Stimulated activated naive B cell treated with anti-CD40 and anti-IgM and Interleukin-4, amounts not matched to agents 10 μg/mL and 1 μg/mL and 100 μg/mL, for 72 hours (primary cell): Measurements from ENCODE around the gene TMC3.

Source experiments
- ATAC-seq, 2 donors: fragments of 150-1000 bp; cut with Tn5 transposase; replicated peaks; 2 replicates each; pipeline ENCODE4 v1.10.0; 2021; ENCODE audit warnings: moderate library complexity in 1 of 2
- DNase-seq: peaks from one replicate; pipeline ENCODE4 v3.0.0; 2021
- H3K27ac Mint-ChIP-seq: one replicate; pipeline ENCODE4 v1.8.0; 2022; ENCODE audit warnings: mild to moderate bottlenecking, mixed read lengths
- H3K27me3 Mint-ChIP-seq, 2 donors: one replicate each; pipeline ENCODE4 v1.8.0; 2022; ENCODE audit warnings: mixed read lengths in 2 of 2
- H3K36me3 Mint-ChIP-seq, 2 donors: one replicate each; pipeline ENCODE4 v1.8.0; 2022; ENCODE audit warnings: mixed read lengths in 2 of 2, mild to moderate bottlenecking in 1 of 2
- H3K4me1 Mint-ChIP-seq, 2 donors: one replicate each; pipeline ENCODE4 v1.8.0; 2022; ENCODE audit warnings: mixed read lengths in 2 of 2, mild to moderate bottlenecking in 1 of 2
- H3K4me3 Mint-ChIP-seq, 2 donors: one replicate each; pipeline ENCODE4 v1.8.0; 2022; ENCODE audit warnings: mild to moderate bottlenecking in 2 of 2, mixed read lengths in 2 of 2, moderate library complexity in 1 of 2
- H3K9me3 Mint-ChIP-seq, 2 donors: one replicate each; pipeline ENCODE4 v1.8.0; 2022; ENCODE audit warnings: mixed read lengths in 2 of 2, mild to moderate bottlenecking in 1 of 2

Gene TMC3

DNA sequence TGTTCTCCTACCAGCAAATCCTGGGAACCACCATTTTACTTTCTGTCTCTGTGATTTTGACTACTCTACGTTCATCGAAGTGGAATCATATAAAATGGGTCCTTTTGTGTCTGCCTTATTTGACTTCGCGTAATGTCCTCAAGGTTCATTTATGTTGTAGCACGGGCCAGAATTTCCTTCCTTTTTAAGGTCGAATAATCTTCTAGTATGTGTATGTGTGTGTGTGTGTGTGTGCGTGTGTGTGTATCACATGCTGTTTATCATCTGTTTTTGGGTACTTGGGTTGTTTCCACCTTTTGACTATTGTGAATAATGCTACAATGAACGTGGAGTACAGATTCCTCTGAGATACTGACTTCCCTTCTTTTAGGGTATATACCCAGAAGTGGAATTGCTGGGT is 85.4 kb downstream of the TMC3 start:
- Mint-ChIP-seq H3K36me3 (peaks cover 7 to 34% of the 10 kb centered on the region in 2 donors), H3K27ac (peak overlapping the region; percentile 90), H3K4me3 (peak overlapping the region; percentile 11 to 36), H3K9me3 (peaks cover 5 to 12% of the 10 kb centered on the region in 2 donors), H3K27me3 (no peaks in the 10 kb centered on the region), H3K4me1 (peaks cover 62 to 86% of the 10 kb centered on the region in 2 donors)
- DNase-seq (no peak), ATAC-seq (no peak)

GRCh38 chr15:81288040-81288439 is 86.0 kb downstream of the TMC3 start:
- H3K4me1 Mint-ChIP-seq = peaks cover 62 to 86% of the 10 kb centered on the region in 2 donors
- H3K4me3 Mint-ChIP-seq = no peak overlapping the region
- ATAC-seq (no peak), DNase-seq (no peak)
- peaks cover 5 to 12% of the 10 kb centered on the region in 2 donors for H3K9me3 Mint-ChIP-seq
- peaks cover 7 to 34% of the 10 kb centered on the region in 2 donors for H3K36me3 Mint-ChIP-seq
- no peaks in the 10 kb centered on the region for H3K27me3 Mint-ChIP-seq
- peak overlapping the region; percentile 98 for H3K27ac Mint-ChIP-seq

DNA sequence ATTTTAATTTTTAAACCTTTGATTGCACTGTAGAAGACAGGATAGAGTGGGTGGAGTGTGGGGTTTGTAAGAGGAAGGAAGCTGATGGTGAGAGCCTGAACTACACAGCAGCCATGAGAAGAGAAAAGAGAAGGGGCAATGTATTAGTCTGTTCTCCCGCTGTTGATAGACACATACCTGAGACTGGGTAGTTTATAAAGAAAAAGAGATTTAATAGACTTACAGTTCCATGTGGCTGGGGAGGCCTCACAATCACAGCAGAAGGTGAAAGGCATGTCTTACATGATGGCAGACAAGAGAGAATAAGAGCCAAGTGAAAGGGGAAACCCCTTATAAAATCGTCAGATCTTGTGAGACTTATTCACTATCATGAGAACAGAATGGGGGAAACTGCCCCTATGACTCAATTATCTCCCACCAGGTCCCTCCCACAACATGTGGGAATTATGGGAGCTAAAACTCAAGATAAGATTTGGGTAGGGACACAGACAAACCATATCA is 87.3 kb downstream of the TMC3 start:
- H3K27ac Mint-ChIP-seq = peak overlapping the region; percentile 98
- peak; percentile 47 for DNase-seq
- H3K4me3 Mint-ChIP-seq = peak overlapping the region; percentile 74 to 83
- no peaks in the 10 kb centered on the region for H3K27me3 Mint-ChIP-seq
- peaks cover 60 to 83% of the 10 kb centered on the region in 2 donors for H3K4me1 Mint-ChIP-seq
- ATAC-seq = peak; percentile 87 to 88
- H3K36me3 Mint-ChIP-seq = peaks cover 5 to 40% of the 10 kb centered on the region in 2 donors
- peaks cover 5 to 12% of the 10 kb centered on the region in 2 donors for H3K9me3 Mint-ChIP-seq

- DNase-seq = no peak
- no peak for ATAC-seq
- peak overlapping the region; percentile 98 for H3K27ac Mint-ChIP-seq
- peaks cover 5 to 44% of the 10 kb centered on the region in 2 donors for H3K36me3 Mint-ChIP-seq
- H3K9me3 Mint-ChIP-seq = peaks cover 5 to 12% of the 10 kb centered on the region in 2 donors
- no peaks in the 10 kb centered on the region for H3K27me3 Mint-ChIP-seq
- H3K4me3 Mint-ChIP-seq = peak overlapping the region; percentile 74 to 83
- peaks cover 59 to 80% of the 10 kb centered on the region in 2 donors for H3K4me1 Mint-ChIP-seq
These were observed 88.6 kb downstream of the TMC3 start for GRCh38 chr15:81285461-81285860.

DNA sequence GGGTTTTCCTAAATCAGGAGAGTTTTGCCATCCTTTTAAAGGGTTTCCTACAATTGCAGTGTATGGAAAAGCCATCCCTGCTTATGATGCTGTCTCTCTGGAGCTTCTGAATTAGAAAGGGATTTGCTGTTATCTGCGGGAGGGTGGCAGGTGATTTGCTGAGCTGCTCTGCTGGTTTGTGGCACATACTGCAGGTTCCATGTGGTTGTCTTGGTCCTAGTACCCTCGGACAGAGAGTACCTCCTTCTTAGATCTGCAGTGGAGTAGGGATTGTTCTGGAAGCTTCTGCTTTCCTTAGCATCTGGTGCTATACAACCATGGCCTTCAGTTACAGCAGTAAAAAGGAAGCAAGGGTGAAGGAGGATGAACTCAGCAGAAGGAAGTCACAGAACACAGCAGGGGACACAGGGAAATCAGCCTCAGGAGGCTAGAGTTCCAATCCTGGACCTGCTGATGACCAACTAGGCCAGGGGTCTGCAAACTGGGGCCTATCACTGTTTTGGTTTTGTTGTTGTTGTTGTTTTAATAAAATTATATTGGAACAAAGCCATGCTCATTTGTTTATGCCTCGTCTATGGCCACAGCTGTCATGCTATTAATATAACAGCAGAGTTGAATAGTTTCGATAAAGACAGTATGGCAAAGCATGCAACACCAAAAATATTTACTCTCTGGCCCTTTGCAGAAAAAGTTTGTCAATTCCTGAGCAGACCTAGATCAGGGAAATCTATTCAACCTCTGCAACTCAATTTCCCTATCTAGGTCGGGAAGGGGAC is 89.6 kb downstream of the TMC3 start:
- H3K4me3 Mint-ChIP-seq = peak overlapping the region; percentile 74 to 83
- peak overlapping the region; percentile 98 for H3K27ac Mint-ChIP-seq
- peaks cover 5 to 12% of the 10 kb centered on the region in 2 donors for H3K9me3 Mint-ChIP-seq
- peaks cover 5 to 44% of the 10 kb centered on the region in 2 donors for H3K36me3 Mint-ChIP-seq
- peaks cover 54 to 70% of the 10 kb centered on the region in 2 donors for H3K4me1 Mint-ChIP-seq
- DNase-seq = no peak
- H3K27me3 Mint-ChIP-seq = no peaks in the 10 kb centered on the region
- ATAC-seq = no peak

DNA sequence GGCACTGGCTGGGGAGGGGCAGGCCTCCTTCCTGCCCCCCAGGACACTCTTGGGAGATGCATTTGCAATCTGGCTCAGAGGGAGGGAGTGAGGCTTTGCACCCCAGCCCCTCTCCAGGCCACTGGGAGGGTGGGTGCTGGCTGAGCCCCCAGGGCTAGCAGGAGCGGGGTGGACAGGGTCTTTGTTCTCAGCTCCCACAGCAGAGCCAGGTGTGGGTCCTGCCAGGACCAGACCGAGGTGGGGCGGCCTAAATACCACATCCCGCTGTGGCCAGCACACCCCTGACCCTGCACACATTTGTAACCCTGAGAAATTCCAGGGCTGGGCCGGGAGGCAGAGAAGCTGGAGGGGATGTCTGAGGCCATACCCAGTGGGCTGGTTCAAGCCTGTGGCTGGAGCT is 91.1 kb downstream of the TMC3 start:
- Mint-ChIP-seq H3K4me1 (peaks cover 44 to 54% of the 10 kb centered on the region in 2 donors), H3K27ac (no peak overlapping the region)

GRCh38 chr15:81282606-81282895 is 91.5 kb downstream of the TMC3 start:
- ATAC-seq = no peak
- no peak overlapping the region for H3K27ac Mint-ChIP-seq
- no peak overlapping the region for H3K4me3 Mint-ChIP-seq
- H3K4me1 Mint-ChIP-seq = peaks cover 41 to 51% of the 10 kb centered on the region in 2 donors
- no peak for DNase-seq
- H3K27me3 Mint-ChIP-seq = no peaks in the 10 kb centered on the region
- H3K9me3 Mint-ChIP-seq = peaks cover 6 to 10% of the 10 kb centered on the region in 2 donors
- H3K36me3 Mint-ChIP-seq = peaks cover 6 to 44% of the 10 kb centered on the region in 2 donors

More for the DNA sequence above, 91.1 kb downstream of the TMC3 start:
- peaks cover 5 to 46% of the 10 kb centered on the region in 2 donors for H3K36me3 Mint-ChIP-seq
- ATAC-seq (no peak), DNase-seq (no peak)
- no peaks in the 10 kb centered on the region for H3K27me3 Mint-ChIP-seq
- peaks cover 10% of the 10 kb centered on the region in 2 donors for H3K9me3 Mint-ChIP-seq
- H3K4me3 Mint-ChIP-seq = no peak overlapping the region

- H3K36me3 Mint-ChIP-seq = peaks cover 7 to 46% of the 10 kb centered on the region in 2 donors
- peaks cover 38 to 45% of the 10 kb centered on the region in 2 donors for H3K4me1 Mint-ChIP-seq
- ATAC-seq = no peak
- no peak for DNase-seq
- H3K4me3 Mint-ChIP-seq = no peak overlapping the region
- H3K27ac Mint-ChIP-seq = peak overlapping the region; percentile 5
- no peaks in the 10 kb centered on the region for H3K27me3 Mint-ChIP-seq
- H3K9me3 Mint-ChIP-seq = peaks cover 7 to 10% of the 10 kb centered on the region in 2 donors
These were observed 92.0 kb downstream of the TMC3 start for GRCh38 chr15:81281766-81282605.

DNA sequence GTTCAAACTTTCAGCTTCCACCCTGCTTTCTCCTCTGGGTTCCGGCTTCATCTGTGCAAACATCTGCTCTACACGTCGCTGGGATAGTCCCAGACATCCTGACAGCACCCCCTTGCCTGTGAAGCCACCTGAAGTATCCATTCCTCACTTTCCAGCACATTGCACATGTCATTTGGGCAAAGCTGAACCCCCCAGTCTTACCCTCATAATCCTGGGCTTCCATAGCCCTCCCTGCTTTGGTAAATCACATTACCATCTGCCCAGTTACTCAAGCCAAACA is 92.6 kb downstream of the TMC3 start:
- DNase-seq (no peak), ATAC-seq (no peak)
- Mint-ChIP-seq H3K9me3 (peaks cover 8 to 13% of the 10 kb centered on the region in 2 donors), H3K4me1 (peaks cover 32 to 41% of the 10 kb centered on the region in 2 donors), H3K27ac (peak overlapping the region; percentile 5), H3K36me3 (peaks cover 7 to 47% of the 10 kb centered on the region in 2 donors), H3K27me3 (no peaks in the 10 kb centered on the region), H3K4me3 (no peak overlapping the region)
